ENCODE measurements around the gene RNPEPL1.
A peak's percentile ranks its signal among the peaks of the same experiment; 100 is the strongest.

Gene RNPEPL1

GRCh38 chr2:240566203-240567136 lies 1.8 kb upstream of the RNPEPL1 start:
- peak; percentile 78 for DNase-seq

GRCh38 chr2:240567137-240567871 lies 980 bp upstream of the RNPEPL1 start:
- peak; percentile 31 for DNase-seq

- DNase-seq: peak; percentile 2
These were observed 616 bp downstream of the RNPEPL1 start for GRCh38 chr2:240568678-240569522.

GRCh38 chr2:240569523-240569997 lies 1.3 kb downstream of the RNPEPL1 start:
- no peak for DNase-seq

- DNase-seq: no peak
These were observed 1.8 kb downstream of the RNPEPL1 start for GRCh38 chr2:240569998-240570530.

- no peak for DNase-seq
These were observed 2.4 kb downstream of the RNPEPL1 start for GRCh38 chr2:240570531-240571313.

- DNase-seq: no peak
These were observed 3.2 kb downstream of the RNPEPL1 start for GRCh38 chr2:240571314-240571973.

- DNase-seq: no peak
These were observed 4.1 kb downstream of the RNPEPL1 start for GRCh38 chr2:240572141-240573031.

- no peak for DNase-seq
These were observed 4.8 kb downstream of the RNPEPL1 start for GRCh38 chr2:240573071-240573515.

GRCh38 chr2:240573516-240574385 lies 5.5 kb downstream of the RNPEPL1 start:
- DNase-seq: no peak

GRCh38 chr2:240574386-240575100 lies 6.3 kb downstream of the RNPEPL1 start:
- DNase-seq: no peak

GRCh38 chr2:240575101-240575965 lies 7.0 kb downstream of the RNPEPL1 start:
- no peak for DNase-seq

GRCh38 chr2:240576036-240576435 lies 7.8 kb downstream of the RNPEPL1 start:
- no peak for DNase-seq

- no peak for DNase-seq
These were observed 8.3 kb downstream of the RNPEPL1 start for GRCh38 chr2:240576436-240577205.

- DNase-seq: no peak
These were observed 9.2 kb downstream of the RNPEPL1 start for GRCh38 chr2:240577281-240578109.

- no peak for DNase-seq
These were observed 9.8 kb downstream of the RNPEPL1 start for GRCh38 chr2:240578110-240578450.
